Hippocampal formation (tissue), 2 donors: ENCODE data around the gene NSF.
"Not testable (repeated sequence)": the region's sequence is repeated elsewhere in the genome, so short reads cannot be mapped to it uniquely, and the experiment has no call there.

Experiments
- DNase-seq, 2 donors: peaks; one replicate each; lab custom pipeline; 2025; lab: John Stamatoyannopoulos, UW

NSF gene

DNA sequence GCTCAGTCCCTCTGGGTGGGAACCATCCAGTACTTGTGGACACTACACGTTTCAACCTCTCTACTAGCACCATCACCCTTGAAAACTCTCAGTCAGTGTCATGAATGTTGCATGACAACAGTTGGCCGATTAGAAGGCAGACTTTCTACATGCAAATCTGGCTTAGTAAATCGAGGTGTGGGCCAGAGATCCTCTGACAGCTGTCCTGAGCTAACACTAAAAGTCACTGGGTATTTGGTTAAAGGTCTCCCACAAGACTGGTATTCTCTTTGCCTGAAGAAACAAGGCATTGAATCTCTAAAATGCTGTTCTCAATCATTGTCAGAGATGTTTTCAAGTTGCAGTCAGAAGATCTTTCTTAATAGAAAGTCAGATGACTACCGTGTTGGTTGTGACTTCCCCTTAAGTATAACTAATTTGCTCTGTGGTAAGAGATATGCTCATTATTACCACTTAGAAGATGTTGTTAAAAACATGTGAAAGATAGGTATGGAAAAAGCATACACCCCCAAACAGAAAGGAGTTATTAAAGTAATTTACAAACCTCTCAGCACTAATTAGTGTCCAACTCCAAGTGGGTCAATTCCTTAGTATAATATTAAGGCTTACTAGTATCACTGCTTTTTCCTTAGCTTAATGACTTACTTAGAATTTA lies 165.7 kb downstream of the NSF start:
- DNase-seq = no peak

GRCh38 chr17:46756861-46757260 lies 166.4 kb downstream of the NSF start:
- DNase-seq = no peak

DNA sequence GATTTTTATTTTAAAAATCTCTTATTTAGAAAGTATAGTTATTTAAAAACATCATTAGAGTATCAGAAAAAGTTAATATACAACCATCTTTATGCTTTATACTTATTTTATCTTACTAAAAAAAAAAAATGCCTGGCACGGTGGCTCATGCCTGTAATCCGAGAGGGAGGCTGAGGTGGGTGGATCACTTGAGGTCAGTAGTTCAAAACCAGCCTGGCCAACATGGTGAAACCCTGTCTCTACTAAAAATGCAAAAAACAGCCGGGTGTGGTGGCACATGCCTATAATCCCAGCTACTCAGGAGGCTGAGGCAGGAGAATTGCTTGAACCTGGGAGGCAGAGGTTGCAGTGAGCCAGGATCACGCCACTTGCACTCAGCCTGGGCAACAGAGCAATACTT lies 167.1 kb downstream of the NSF start:
- not testable (repeated sequence) for DNase-seq

DNA sequence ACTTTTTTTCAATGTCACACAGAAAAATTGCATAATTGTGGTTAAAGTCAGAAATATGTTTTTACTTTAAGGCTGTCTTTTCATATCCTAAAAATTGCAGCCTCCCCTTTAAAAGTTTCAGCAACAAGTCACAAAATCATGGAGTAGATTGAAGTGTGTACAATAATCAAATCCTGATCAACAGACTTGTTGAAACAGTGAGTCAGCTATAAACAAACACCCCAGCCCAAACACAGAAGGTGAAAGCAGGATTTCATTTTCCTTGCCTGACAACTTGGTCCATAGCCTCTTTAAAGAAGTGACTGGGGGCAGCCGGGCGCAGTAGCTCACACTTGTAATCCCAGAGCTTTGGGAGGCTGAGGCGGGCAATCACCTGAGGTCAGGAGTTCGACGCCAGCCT lies 168.1 kb downstream of the NSF start:
- DNase-seq = no peak

GRCh38 chr17:46759141-46759540 lies 168.7 kb downstream of the NSF start:
- DNase-seq = no peak

- DNase-seq = no peak
Measured at GRCh38 chr17:46763416-46763815, 172.9 kb downstream of the NSF start.

GRCh38 chr17:46764000-46764708 lies 173.7 kb downstream of the NSF start:
- DNase-seq = no peak

GRCh38 chr17:46764709-46765401 lies 174.4 kb downstream of the NSF start:
- DNase-seq = no peak

- no peak for DNase-seq
Measured at GRCh38 chr17:46765453-46765852, 175.0 kb downstream of the NSF start.

DNA sequence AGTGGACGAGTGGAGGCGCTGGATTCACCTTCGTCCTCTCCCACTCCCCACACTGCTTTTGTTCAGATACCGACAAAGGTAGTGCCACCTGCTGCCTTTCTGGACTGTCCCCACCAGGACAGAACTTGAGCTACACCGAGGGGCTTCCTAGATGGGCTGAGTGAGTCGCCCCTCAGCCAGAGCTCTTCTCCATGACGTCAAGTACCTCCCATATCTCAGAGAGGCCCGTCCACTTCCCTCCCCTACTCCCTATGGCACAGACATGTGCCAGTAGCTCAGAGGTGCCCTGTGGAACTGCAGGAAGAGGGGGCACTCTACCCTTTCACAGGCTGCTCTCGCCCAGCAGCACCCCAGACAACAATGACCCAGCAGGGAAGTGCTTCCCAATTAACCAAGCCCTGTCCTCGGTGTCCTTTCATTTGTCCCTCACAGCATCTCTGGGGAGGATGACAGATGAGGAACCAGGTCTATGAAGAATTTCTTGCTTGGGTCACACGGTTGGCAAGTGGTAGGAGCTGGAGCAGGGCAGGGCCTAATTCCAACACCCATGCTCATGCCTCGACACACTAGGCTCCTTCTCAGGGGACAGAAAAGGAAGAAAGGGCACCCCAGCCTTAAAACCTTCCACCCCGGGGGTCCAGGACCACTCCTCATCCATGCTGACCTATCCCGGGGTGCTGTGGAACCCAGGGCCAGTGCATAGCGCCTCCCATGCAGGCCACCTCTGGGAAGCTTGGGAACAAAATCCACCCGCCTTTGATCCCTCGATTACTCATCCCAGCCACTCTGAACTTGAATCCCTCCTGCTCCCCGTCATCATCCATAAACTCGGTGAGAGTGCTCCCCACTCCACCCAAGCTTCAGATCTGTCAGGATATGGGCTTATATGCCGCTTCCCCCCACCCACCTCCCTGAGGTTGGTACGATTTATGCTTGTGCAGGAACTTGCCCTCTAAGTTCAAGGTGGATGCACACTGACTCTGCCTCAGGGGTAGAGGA lies 176.3 kb downstream of the NSF start:
- DNase-seq = no peak

GRCh38 chr17:46768540-46768870 lies 178.0 kb downstream of the NSF start:
- DNase-seq = no peak

DNA sequence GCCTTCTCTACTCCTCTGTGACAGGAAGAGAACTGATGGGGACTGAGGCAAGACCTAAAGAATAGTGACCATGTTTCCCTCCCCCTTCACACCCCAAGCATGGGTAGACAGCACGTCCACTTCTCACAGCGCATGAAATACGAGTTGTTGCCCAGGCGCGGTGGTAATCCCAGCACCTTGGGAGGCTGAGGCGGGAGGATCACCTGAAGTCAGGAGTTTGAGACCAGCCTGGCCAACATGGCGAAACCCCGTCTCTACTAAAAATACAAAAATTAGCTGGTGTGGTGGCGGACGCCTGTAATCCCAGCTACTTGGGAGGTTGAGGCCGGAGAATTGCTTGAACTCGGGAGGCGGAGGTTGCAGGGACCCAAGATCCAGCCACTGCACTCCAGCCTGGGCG lies 178.4 kb downstream of the NSF start:
- DNase-seq = not testable (repeated sequence)

- no peak for DNase-seq
Measured at GRCh38 chr17:46769531-46770438, 179.3 kb downstream of the NSF start.

DNA sequence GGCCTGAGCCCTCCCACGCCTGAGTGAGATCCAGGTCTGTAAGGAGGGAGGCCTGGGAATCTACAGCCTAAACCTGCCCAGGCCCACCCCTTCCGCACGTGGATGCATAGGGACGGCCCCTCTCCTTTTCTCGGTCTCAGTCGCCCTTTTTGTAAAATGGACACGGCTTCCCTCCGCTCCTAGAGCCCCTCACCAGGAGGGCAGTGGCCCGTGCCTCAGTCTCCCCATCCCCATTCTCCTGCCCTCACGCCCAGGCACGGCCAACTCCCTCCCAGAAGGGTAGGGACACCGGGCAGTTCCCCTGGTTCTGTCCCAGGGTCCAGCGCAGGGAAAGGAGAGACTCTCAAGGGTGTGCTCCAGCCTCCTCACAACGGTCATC lies 180.0 kb downstream of the NSF start:
- DNase-seq = no peak

GRCh38 chr17:46770818-46771560 lies 180.5 kb downstream of the NSF start:
- no peak for DNase-seq

DNA sequence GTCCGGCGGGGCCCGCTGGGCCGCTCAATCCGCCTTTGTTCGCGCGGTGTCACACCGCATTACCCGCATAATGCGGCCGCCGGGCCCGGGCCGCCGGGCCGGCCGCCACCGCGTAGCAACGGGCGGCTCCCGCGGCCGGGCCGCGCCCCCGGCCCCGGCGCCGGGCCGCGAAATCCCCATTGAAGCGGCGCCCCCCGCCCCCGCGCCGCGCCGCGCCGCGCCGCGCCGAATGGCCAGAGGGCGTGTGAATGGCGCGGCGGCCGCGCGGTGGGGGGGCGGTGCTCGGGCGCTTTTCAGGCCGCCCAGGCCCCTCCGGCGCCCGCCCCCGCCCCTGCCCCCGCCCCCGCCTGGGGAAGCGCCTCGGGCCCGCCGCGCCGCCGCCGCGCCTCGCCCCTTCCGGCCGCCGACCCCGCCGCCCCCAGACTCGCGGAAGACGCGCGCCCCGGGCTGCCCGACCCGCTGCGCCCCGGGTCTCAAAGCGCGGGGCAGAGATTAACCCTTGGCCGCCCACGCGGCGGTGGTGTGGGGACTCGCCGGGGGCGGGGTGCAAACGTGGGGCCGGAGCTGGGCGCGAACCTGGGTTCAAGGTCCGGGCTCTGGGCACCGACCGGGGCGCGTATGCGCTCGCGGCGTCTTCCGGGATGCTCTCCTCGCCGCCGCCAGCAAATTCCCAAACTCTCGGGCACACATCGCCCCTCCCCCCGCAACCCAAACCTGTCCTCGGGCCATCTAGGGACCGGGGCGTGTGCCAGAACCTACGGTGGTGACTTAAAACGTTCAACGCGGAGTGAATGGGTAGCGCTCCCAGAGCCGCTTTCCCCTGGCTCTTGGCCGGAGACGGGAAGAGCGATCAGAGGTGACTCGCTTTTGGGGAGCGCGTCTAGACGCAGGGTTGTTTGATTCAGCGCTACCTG lies 181.3 kb downstream of the NSF start:
- DNase-seq = no peak

GRCh38 chr17:46772475-46773220 lies 182.2 kb downstream of the NSF start:
- no peak for DNase-seq

DNA sequence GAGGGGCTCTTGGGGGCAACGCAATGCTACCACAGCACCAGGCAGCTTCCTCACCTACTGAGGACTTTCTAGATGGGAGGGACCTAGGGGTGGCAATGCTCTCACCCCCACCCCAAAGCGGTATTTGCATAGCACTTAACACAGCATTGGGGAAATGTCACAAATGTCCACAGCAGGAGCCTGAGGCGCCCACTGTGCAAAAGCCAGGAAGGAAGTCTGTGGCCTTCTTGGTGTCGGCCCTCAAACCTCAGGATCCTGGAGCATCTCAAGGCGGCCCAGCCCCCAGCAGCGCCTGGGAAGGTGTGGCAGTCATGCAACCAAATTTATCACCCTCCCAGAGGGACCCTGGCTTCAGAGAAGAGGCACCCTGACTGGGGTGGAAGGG lies 182.7 kb downstream of the NSF start:
- DNase-seq = no peak

- no peak for DNase-seq
Measured at GRCh38 chr17:46773676-46774075, 183.2 kb downstream of the NSF start.
